KMS-11 (cell line): ENCODE results near the gene POLE.

Experiments
- H2AFZ ChIP-seq: fragments of 200-600 bp; sonication (generic); 2 replicates; pipeline ENCODE4 v1.6.1; 2016; ENCODE audit warnings: antibody characterized with exemption, mixed run types, low read depth
- H3K27ac ChIP-seq: fragments of 200-600 bp; sonication (generic); 2 replicates; pipeline ENCODE4 v1.6.1; 2016; ENCODE audit warnings: mild to moderate bottlenecking, mixed run types
- H3K27me3 ChIP-seq: fragments of 200-600 bp; sonication (generic); 2 replicates; pipeline ENCODE4 v1.6.1; 2017; ENCODE audit warnings: mild to moderate bottlenecking, low read depth, mixed run types, moderate library complexity; ENCODE audit not compliant: insufficient read depth
- H3K36me3 ChIP-seq: fragments of 200-600 bp; sonication (generic); 2 replicates; pipeline ENCODE4 v1.6.1; 2017; ENCODE audit warnings: mild to moderate bottlenecking, mixed run types; ENCODE audit not compliant: insufficient read depth
- H3K4me1 ChIP-seq: fragments of 200-600 bp; sonication (generic); 2 replicates; pipeline ENCODE4 v1.6.1; 2016; ENCODE audit warnings: mild to moderate bottlenecking, low read depth, mixed run types; ENCODE audit not compliant: poor library complexity, severe bottlenecking
- H3K4me2 ChIP-seq: fragments of 200-600 bp; sonication (generic); 2 replicates; pipeline ENCODE4 v1.7.0; 2016; ENCODE audit warnings: mild to moderate bottlenecking, mixed run types
- H3K4me3 ChIP-seq: fragments of 200-600 bp; sonication (generic); IDR thresholded peaks from 2 replicates; pipeline ENCODE4 v1.6.1; 2017; ENCODE audit warnings: low read depth, low read length, mixed read lengths; ENCODE audit not compliant: insufficient read depth
- H3K79me2 ChIP-seq: fragments of 200-600 bp; sonication (generic); 2 replicates; pipeline ENCODE4 v1.6.1; 2016; ENCODE audit warnings: low read depth, mixed run types; ENCODE audit not compliant: insufficient read depth
- H3K9ac ChIP-seq: fragments of 200-600 bp; sonication (generic); 2 replicates; pipeline ENCODE4 v1.6.1; 2016; ENCODE audit warnings: mild to moderate bottlenecking, mixed run types
- H4K20me1 ChIP-seq: fragments of 200-600 bp; sonication (generic); 2 replicates; pipeline ENCODE4 v1.6.1; 2016; ENCODE audit warnings: mild to moderate bottlenecking, mixed run types; ENCODE audit not compliant: insufficient read depth
- CTCF ChIP-seq: fragments of 200-600 bp; sonication (generic); conservative IDR thresholded peaks from 2 replicates; pipeline ENCODE4 v1.6.1; 2017; ENCODE audit warnings: low read depth, mild to moderate bottlenecking, antibody characterized with exemption, low read length, moderate library complexity, mixed read lengths

Gene POLE

GRCh38 chr12:132716356-132716755, 29.2 kb upstream of the POLE start:
- Histone ChIP-seq H3K4me3 (no peak overlapping the region), H3K36me3 (no peaks in the 10 kb centered on the region), H2AFZ (no peak overlapping the region), H3K27ac (no peak overlapping the region), H3K79me2 (peaks cover 34% of the 10 kb centered on the region), H3K4me2 (no peak overlapping the region), H3K9ac (no peak overlapping the region), H3K27me3 (no peaks in the 10 kb centered on the region), H4K20me1 (no peaks in the 10 kb centered on the region), H3K4me1 (no peaks in the 10 kb centered on the region)
- no peak for TF ChIP-seq CTCF

- Histone ChIP-seq H3K36me3 (no peaks in the 10 kb centered on the region), H3K4me1 (no peaks in the 10 kb centered on the region), H3K27ac (no peak overlapping the region), H3K27me3 (no peaks in the 10 kb centered on the region), H3K4me2 (no peak overlapping the region), H3K79me2 (peaks cover 37% of the 10 kb centered on the region), H2AFZ (no peak overlapping the region), H3K9ac (no peak overlapping the region), H3K4me3 (no peak overlapping the region), H4K20me1 (no peaks in the 10 kb centered on the region)
- no peak for TF ChIP-seq CTCF
Observed at GRCh38 chr12:132715874-132716273, 28.7 kb upstream of the POLE start.

DNA sequence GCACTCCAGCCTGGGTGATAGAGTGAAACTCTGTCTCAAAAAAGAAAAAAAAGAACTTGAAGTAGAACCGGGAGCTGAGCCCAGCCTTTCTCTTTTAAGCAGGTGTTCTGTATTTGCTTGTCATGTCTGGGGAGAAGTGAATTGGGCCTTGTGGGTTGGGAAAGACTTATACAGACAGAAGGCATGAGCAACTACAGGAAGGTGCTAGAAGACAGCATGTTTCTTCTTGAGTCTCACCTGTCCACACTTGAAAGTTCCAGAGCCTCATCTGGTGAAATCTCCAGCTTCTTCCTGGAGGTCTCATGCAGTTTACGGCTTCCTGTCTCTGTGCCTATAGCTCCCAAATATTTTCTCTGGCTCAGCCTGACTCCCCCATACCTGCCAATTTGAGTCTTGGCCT, 26.0 kb upstream of the POLE start:
- Histone ChIP-seq H3K36me3 (no peaks in the 10 kb centered on the region), H3K4me1 (no peaks in the 10 kb centered on the region), H3K9ac (no peak overlapping the region), H2AFZ (no peak overlapping the region), H3K79me2 (peaks cover 37% of the 10 kb centered on the region), H3K27me3 (no peaks in the 10 kb centered on the region), H4K20me1 (no peaks in the 10 kb centered on the region), H3K27ac (no peak overlapping the region), H3K4me2 (no peak overlapping the region), H3K4me3 (no peak overlapping the region)
- TF ChIP-seq CTCF = no peak

- peak overlapping the region; percentile 53; the same call in 1 of the 2 replicates for H3K9ac ChIP-seq
- H2AFZ ChIP-seq = peak overlapping the region; percentile 26
- peak overlapping the region; percentile 25 for H3K4me2 ChIP-seq
- H3K4me1 ChIP-seq = no peaks in the 10 kb centered on the region
- TF ChIP-seq CTCF = no peak
- peaks cover 37% of the 10 kb centered on the region for H3K79me2 ChIP-seq
- H3K27ac ChIP-seq = peak overlapping the region; percentile 39; the same call in 1 of the 2 replicates
- no peak overlapping the region for H3K4me3 ChIP-seq
- H4K20me1 ChIP-seq = no peaks in the 10 kb centered on the region
- H3K27me3 ChIP-seq = no peaks in the 10 kb centered on the region
- H3K36me3 ChIP-seq = no peaks in the 10 kb centered on the region
Observed at GRCh38 chr12:132711080-132711843, 24.1 kb upstream of the POLE start.
